K562 (cell line): ENCODE measurements around the gene MCM9. TPM values are rescaled to one million over a fixed set of nuclear protein-coding genes. Genes with fewer than 3 reads are reported as not detected.

ENCODE experiments used
- ATAC-seq: fragments of 200-7000 bp; cut with Tn5 transposase; 3 replicates; pipeline ENCODE4 v1.9.1; 2020; ENCODE audit warnings: moderate library complexity
- BruUV-seq: library from RNA; stranded (reverse); fragments of 400-500 nt; replicated peaks from 2 replicates; lab custom pipeline; 2021; lab: Mats Ljungman, UMichigan
- CTCF ChIA-PET: fragments of 300-600 bp; formaldehyde crosslinking; extraction: SDS; loops from one replicate; lab custom pipeline; 2021; ENCODE audit warnings: low intra/inter-chr PET ratio; lab: Yijun Ruan, JAX
- POLR2A ChIA-PET: fragments of 300-600, 350-650 bp; sonication (Branson Sonifier 250); formaldehyde crosslinking; extraction: SDS; loops from one replicate; lab custom pipeline; 2021; ENCODE audit warnings: antibody characterized with exemption, inconsistent platforms; lab: Yijun Ruan, JAX
- DNase-seq, 4 experiments: peaks; one replicate each; pipeline versions ENCODE4 v3.0.0 to v3.0.0-alpha.2; 2011 to 2018; ENCODE audit warnings: low spot score in 3 of 4, mixed read lengths in 3 of 4; ENCODE audit errors: extremely low read depth in 1 of 4
- FAIRE-seq: peaks from 2 replicates; lab custom pipeline; 2011; peaks lifted over from hg19 to GRCh38; lab: Jason Lieb, UNC
- H2AFZ ChIP-seq: 2 replicates; pipeline ENCODE4 v1.6.0; 2011; ENCODE audit warnings: low read depth, low read length, control low read depth, inconsistent platforms
- H3K27ac ChIP-seq: fragments of 200-600 bp; 3 replicates; pipeline ENCODE4 v1.8.0; 2011; ENCODE audit warnings: low read depth, mild to moderate bottlenecking, control low read depth, inconsistent platforms, low read length, moderate library complexity, mixed read lengths; ENCODE audit errors: extremely low read depth
- H3K27me3 ChIP-seq, 2 experiments: fragments of 300-600 bp in 1 of 2; 2 replicates in 1 of 2; 3 replicates in 1 of 2; pipeline versions ENCODE4 v1.6.0 to v1.8.0; 2011; ENCODE audit warnings: inconsistent platforms in 2 of 2, low read length in 2 of 2, mild to moderate bottlenecking in 1 of 2, mixed read lengths in 1 of 2, moderate library complexity in 1 of 2; ENCODE audit not compliant: control insufficient read depth in 2 of 2, insufficient read depth in 2 of 2
- H3K36me3 ChIP-seq: fragments of 300-600 bp; 3 replicates; pipeline ENCODE4 v1.8.0; 2011; ENCODE audit warnings: mild to moderate bottlenecking, low read length, inconsistent platforms; ENCODE audit not compliant: control insufficient read depth, insufficient read depth
- H3K4me1 ChIP-seq, 2 experiments: fragments of 200-600 bp in 1 of 2; replicated peaks in 1 of 2; 2 replicates in 1 of 2; 3 replicates in 1 of 2; pipeline versions ENCODE4 v1.5.1 to v1.8.0; 2011; ENCODE audit warnings: inconsistent platforms in 2 of 2, low read length in 2 of 2, mild to moderate bottlenecking in 1 of 2, mixed read lengths in 1 of 2, moderate library complexity in 1 of 2; ENCODE audit not compliant: control insufficient read depth in 2 of 2, insufficient read depth in 2 of 2
- H3K4me2 ChIP-seq: 2 replicates; pipeline ENCODE4 v1.6.1; 2011; ENCODE audit warnings: low read length, control low read depth, inconsistent platforms, mixed read lengths; ENCODE audit not compliant: insufficient read depth
- H3K4me3 ChIP-seq: fragments of 200-600 bp; sonication (generic), shearing (Covaris generic); 2 replicates; pipeline ENCODE4 v1.5.1; 2016; ENCODE audit warnings: control low read depth, inconsistent platforms
- H3K79me2 ChIP-seq: fragments of 200-600 bp; 3 replicates; pipeline ENCODE4 v1.8.0; 2011; ENCODE audit warnings: low read length, inconsistent platforms; ENCODE audit not compliant: control insufficient read depth, insufficient read depth
- H3K9ac ChIP-seq, 2 experiments: 2 replicates each; pipeline versions ENCODE4 v1.6.0 to v1.6.1; 2011; ENCODE audit warnings: low read depth in 2 of 2, low read length in 2 of 2, control low read depth in 1 of 2, inconsistent platforms in 1 of 2, mild to moderate bottlenecking in 1 of 2, mixed read lengths in 1 of 2; ENCODE audit not compliant: insufficient read depth in 1 of 2
- H3K9me1 ChIP-seq: one replicate; pipeline ENCODE4 v1.6.0; 2011; ENCODE audit warnings: inconsistent platforms, mild to moderate bottlenecking, low read length, moderate library complexity; ENCODE audit not compliant: control insufficient read depth, insufficient read depth
- H3K9me3 ChIP-seq: replicated peaks from 2 replicates; pipeline ENCODE4 v1.5.1; 2011; ENCODE audit warnings: low read depth, low read length, inconsistent platforms; ENCODE audit not compliant: control insufficient read depth, insufficient read depth
- H4K20me1 ChIP-seq: replicated peaks from 2 replicates; pipeline ENCODE4 v1.6.1; 2011; ENCODE audit warnings: low read length, inconsistent platforms, mixed read lengths; ENCODE audit not compliant: control insufficient read depth, insufficient read depth
- CEBPB ChIP-seq: fragments of 450-650 bp; IDR thresholded peaks from 2 replicates; pipeline ENCODE4 v1.6.1; 2016; ENCODE audit warnings: missing genetic modification characterization, missing compliant biosample characterization
- FOXJ2 ChIP-seq: fragments of 200-800 bp; sonication (Bioruptor generic); IDR thresholded peaks from 2 replicates; pipeline ENCODE4 v1.6.1; 2016; ENCODE audit warnings: missing genetic modification characterization, missing compliant biosample characterization
- FOXK2 ChIP-seq, 2 experiments: fragments of 450-650 bp; IDR thresholded peaks in 1 of 2; conservative IDR thresholded peaks in 1 of 2; 2 replicates each; pipeline ENCODE4 v1.6.1; 2016; ENCODE audit warnings: low read depth in 2 of 2, mild to moderate bottlenecking in 1 of 2
- HOXB6 ChIP-seq: fragments of 250-450 bp; sonication (Bioruptor Pico); IDR thresholded peaks from 2 replicates; pipeline ENCODE4 v1.5.1; 2022; ENCODE audit warnings: mild to moderate bottlenecking, borderline replicate concordance
- MCM7 ChIP-seq, 2 experiments: fragments of 450-650 bp; IDR thresholded peaks; 2 replicates each; pipeline ENCODE4 v1.6.1; 2016 to 2018
- NELFE ChIP-seq: IDR thresholded peaks from 2 replicates; pipeline ENCODE4 v1.6.1; 2011; ENCODE audit warnings: mild to moderate bottlenecking; ENCODE audit not compliant: insufficient read depth, insufficient read length
- TAF1 ChIP-seq: IDR thresholded peaks from 2 replicates; pipeline ENCODE4 v1.6.1; 2011; ENCODE audit warnings: mild to moderate bottlenecking, low read length, moderate library complexity; ENCODE audit not compliant: insufficient read depth, control insufficient read depth, severe bottlenecking; ENCODE audit errors: extremely low read depth
- TFAM ChIP-seq: fragments of 250-450 bp; sonication (Bioruptor Pico); conservative IDR thresholded peaks from 2 replicates; pipeline ENCODE4 v1.5.0; 2021; ENCODE audit warnings: mild to moderate bottlenecking, moderate library complexity
- TFAP4 ChIP-seq: sonication (generic); formaldehyde crosslinking; IDR thresholded peaks from 2 replicates; pipeline ENCODE4 v1.8.0; 2022; ENCODE audit warnings: missing genetic modification reagents, mild to moderate bottlenecking, moderate library complexity, borderline replicate concordance
- ZEB2 ChIP-seq: fragments of 450-650 bp; IDR thresholded peaks from 2 replicates; pipeline ENCODE4 v1.6.1; 2016
- ZNF57 ChIP-seq: fragments of 450-650 bp; formaldehyde crosslinking; IDR thresholded peaks from 2 replicates; pipeline ENCODE4 v1.4.0; 2020; ENCODE audit warnings: mild to moderate bottlenecking, moderate library complexity
- ZNF830 ChIP-seq: fragments of 250-450 bp; sonication (Bioruptor Pico); IDR thresholded peaks from 2 replicates; pipeline ENCODE4 v1.5.0; 2021; ENCODE audit warnings: mild to moderate bottlenecking
- WGBS: fragments of 100-300 bp; shearing (Covaris generic); methylation state at CpG from one replicate; pipeline ENCODE4 v1.1.6; 2016; ENCODE audit warnings: low coverage, mixed read lengths; ENCODE audit not compliant: insufficient coverage; ENCODE audit errors: missing lambda C conversion rate; 5-methylcytosine and 5-hydroxymethylcytosine counted together
- in situ Hi-C: fragments of 300-500 bp; cut with MboI; formaldehyde crosslinking; loops from 4 replicates; pipeline ENCODE4 v1.15.0; 2018; ENCODE audit warnings: inconsistent platforms, mixed read lengths
- intact Hi-C: fragments of 100-400 bp; cut with micrococcal nuclease; formaldehyde crosslinking; loops from 2 replicates; pipeline ENCODE4 v1.14.2; 2022
- polyA plus RNA-seq, 8 experiments: library from polyadenylated mRNA; depleted of rRNA in 4 of 8; stranded (reverse) in 5 of 8; unstranded in 3 of 8; fragments of >200 nt; fragmentation: Nextera tagmentation in 2 of 8; fragmentation: Illumina TruSeq in 1 of 8; extraction: Ambion mirVana in 2 of 8; extraction: Trizol in 1 of 8; gene quantifications; 2 replicates each; pipeline versions ENCODE4 v1.2.1 to v1.2.3, GENCODE V29; 2011 to 2014; ENCODE audit warnings: inconsistent platforms in 1 of 8, missing spikeins in 1 of 8
- total RNA-seq, 7 experiments: library from RNA; depleted of rRNA in 6 of 7; stranded (reverse); fragments of >200 nt in 6 of 7; fragmentation: Illumina TruSeq in 2 of 7; extraction: Trizol in 2 of 7; gene quantifications; 2 replicates each; pipeline versions ENCODE4 v1.2.1 to v1.2.3, GENCODE V29; 2011 to 2021; ENCODE audit warnings: low replicate concordance in 1 of 7

MCM9 gene
- total and polyA plus RNA-seq, 9 of the 15 experiments (the other 6 are each of a cell fraction or from before 2014, with no cell fraction given), result 4.8 to 16.7 (median 11.6) TPM

GRCh38 chr6:118875672-118876071 lies 59.3 kb downstream of the MCM9 start:
- DNase-seq, result no peak
- ChIA-PET CTCF (no interaction called here), POLR2A (interaction anchor here (0.8 to 3.9 kb wide), 3 partner anchors 11 to 17 kb away, joined by 3 to 13 read pairs (median 5); no protein-coding TSS in a partner anchor)
- no peak overlapping the region for H2AFZ ChIP-seq
- no peak overlapping the region for H3K4me2 ChIP-seq
- H3K27ac ChIP-seq, result no peak overlapping the region
- no peak overlapping the region for H3K9ac ChIP-seq
- H3K4me3 ChIP-seq, result no peak overlapping the region
- H3K27me3 ChIP-seq, result no peaks in the 10 kb centered on the region
- H3K36me3 ChIP-seq, result no peaks in the 10 kb centered on the region; the same call in 2 of the 3 replicates
- H3K79me2 ChIP-seq, result 0 out of 3 replicates have a peak, but pooled peaks cover 2% of the 10 kb centered on the region
- no TSS peak for BruUV-seq
- no peak for FAIRE-seq
- H3K4me1 ChIP-seq, result no peaks in the 10 kb centered on the region
- intact Hi-C loops (no loop called here), in situ Hi-C loops (no loop called here)
- no peaks in the 10 kb centered on the region for H4K20me1 ChIP-seq
- H3K9me1 ChIP-seq, result peaks cover 3% of the 10 kb centered on the region
- no peak for ATAC-seq
- WGBS, result 81% methylated on average over 2 of the region's 2 CpGs
- no peak for TF ChIP-seq TAF1
- no peaks in the 10 kb centered on the region for H3K9me3 ChIP-seq

GRCh38 chr6:118873239-118873638 lies 61.7 kb downstream of the MCM9 start:
- POLR2A ChIA-PET, result interaction anchor here (0.9 to 3.9 kb wide), 3 partner anchors 8 to 225 kb away, joined by 3 to 13 read pairs (median 4); no protein-coding TSS in a partner anchor
- Histone ChIP-seq H3K9me1 (peaks cover 3% of the 10 kb centered on the region), H2AFZ (no peak overlapping the region), H4K20me1 (no peaks in the 10 kb centered on the region), H3K79me2 (0 out of 3 replicates have a peak, but pooled peaks cover 5% of the 10 kb centered on the region), H3K4me3 (no peak overlapping the region), H3K4me1 (no peaks in the 10 kb centered on the region), H3K27ac (no peak overlapping the region), H3K9ac (no peak overlapping the region), H3K36me3 (no peaks in the 10 kb centered on the region; the same call in 2 of the 3 replicates), H3K4me2 (no peak overlapping the region), H3K27me3 (no peaks in the 10 kb centered on the region), H3K9me3 (no peaks in the 10 kb centered on the region)
- FAIRE-seq (no peak), ATAC-seq (no peak), DNase-seq (no peak)
- intact Hi-C loops (no loop called here), in situ Hi-C loops (no loop called here)
- CTCF ChIA-PET, result no interaction called here
- BruUV-seq, result no TSS peak
- no peak for TF ChIP-seq TFAM
- TF ChIP-seq NELFE, result no peak
- TF ChIP-seq HOXB6 (CRISPR knock-in tag), result no peak
- TF ChIP-seq CEBPB (tag), result no peak
- no peak for TF ChIP-seq TFAP4 (CRISPR knock-in tag)
- no peak for TF ChIP-seq MCM7 (IDR thresholded peaks at IDR 0.05)
- no peak for TF ChIP-seq FOXJ2 (tag)
- no peak for TF ChIP-seq ZEB2
- no peak for TF ChIP-seq ZNF830 (CRISPR knock-in tag)
- TF ChIP-seq ZNF57 (CRISPR knock-in tag), result no peak
- TF ChIP-seq FOXK2 (conservative IDR thresholded peaks at IDR 0.05 in 1 of 2, IDR thresholded peaks at IDR 0.05 in 1 of 2; ENCODE audit: low read depth in 2 of 2), result no peak
- WGBS, result 74% methylated on average over 2 of the region's 2 CpGs
